ENCODE measurements around the gene SKAP2.

Gene SKAP2

DNA sequence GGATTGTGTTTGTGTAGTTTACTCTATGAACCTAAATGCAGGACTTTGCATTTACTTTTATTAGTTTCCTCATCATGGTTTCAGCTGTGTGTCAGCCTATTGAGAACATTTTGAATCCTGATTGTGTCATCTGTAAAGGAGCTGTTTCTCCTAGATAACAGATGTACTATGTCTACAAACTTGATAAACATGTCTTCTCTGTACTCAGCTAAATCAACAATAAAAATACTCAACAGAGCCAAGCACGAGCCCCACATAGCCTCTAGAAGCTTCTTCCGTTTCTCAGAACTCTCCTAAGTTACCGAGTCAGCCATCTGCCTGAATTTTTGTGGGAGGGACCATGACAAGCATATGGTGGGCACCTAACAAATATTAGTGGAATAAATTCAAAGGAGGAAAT lies 234.7 kb downstream of the SKAP2 start:
- no peak for DNase-seq

DNA sequence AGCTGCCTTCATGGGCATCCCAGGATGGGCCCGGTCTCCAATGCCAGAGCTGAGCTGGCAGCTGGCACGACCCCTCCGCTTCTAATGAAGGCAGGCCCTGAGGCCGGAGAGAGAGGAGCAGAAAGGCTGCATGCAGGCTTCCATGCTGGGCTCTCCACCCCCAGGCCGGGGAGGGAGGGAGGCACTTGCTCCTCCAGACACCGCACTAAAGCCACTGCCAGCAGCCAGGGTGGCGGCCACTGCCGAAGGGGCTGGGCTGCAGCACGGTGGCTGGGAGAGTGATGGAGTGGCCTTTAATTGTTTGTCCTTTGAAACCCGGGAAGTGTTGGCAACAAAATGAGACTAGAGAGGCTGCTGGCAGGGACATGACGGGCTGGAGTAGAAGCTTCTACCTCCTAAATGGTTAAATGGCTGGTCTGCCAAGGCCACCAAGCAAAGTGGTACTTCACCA lies 236.5 kb downstream of the SKAP2 start:
- DNase-seq: no peak

DNA sequence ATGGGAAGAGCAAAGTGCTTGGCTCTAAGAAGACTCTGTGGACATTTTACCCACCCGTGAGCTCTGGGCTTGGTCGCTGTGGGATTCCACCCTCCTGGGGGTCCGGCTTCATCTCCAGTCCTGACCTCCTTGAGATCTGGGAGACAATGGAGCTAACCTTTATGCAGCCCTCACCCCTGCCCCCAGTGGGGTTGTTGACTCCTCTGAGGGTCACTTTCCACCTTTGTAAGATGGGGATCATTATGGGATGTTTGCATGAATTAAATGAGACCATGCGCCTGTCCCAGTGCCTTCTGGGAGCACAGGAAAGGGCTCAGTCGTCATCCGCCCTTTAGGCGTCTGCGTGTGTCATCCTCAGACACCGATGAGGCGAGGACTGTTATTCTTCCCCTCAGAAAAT lies 237.2 kb downstream of the SKAP2 start:
- DNase-seq: no peak

DNA sequence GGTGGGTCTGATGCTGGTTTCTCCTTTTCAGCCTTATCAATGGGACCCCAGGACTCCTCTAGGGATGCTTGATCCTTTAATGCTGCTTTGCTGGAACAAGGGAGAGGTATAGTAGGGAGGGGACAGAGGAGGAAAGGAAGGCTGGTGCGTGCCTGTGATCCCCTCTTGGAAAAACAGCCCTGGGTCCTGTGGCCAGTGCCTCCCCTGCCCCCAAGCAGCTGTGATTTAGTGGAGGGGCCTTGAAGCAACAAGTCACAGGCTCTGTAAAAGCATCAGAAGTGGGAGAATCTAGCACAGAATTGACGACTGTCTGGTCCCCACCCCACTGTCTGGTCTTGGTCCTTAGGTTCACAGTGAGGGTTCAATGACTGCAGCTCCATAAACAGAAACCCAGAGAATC lies 237.7 kb downstream of the SKAP2 start:
- no peak for DNase-seq

DNA sequence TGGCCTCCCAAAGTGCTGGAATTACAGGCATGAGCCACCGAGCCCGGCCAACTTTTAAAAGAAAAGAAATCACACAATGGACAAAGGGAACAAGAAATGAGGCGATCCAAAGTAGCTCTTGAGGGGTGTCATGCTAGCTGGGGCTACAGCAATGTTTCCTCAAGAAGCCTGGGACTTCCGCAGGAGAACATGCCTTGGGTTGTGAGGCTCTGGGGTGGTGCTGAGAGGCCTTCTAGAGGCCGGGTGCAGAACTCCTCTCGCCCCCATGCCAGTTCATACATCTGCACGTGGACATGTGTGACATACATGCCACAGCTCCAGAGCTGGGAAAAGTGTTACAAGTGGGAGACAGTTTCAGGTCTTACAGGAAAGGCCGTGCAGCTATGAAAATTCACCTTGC lies 238.2 kb downstream of the SKAP2 start:
- no peak for DNase-seq

DNA sequence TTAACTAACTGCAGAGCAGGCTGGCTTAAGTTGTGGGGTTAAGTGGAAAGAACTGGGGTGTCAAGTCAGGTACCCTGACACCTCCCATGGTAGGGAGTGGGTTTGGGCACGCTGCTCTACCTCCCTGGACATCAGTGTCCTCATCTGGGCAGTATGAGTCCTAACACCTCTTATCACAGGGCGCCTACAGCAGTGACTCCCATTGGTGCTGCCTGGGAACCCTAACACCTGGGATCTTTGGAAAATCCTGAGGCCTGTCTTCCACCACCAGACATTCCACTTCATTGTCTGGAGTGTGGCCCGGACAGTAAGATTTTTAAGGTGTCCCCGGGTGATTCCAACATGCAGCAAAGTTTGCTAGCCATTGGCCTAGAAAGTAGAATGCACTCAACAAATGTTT lies 239.1 kb downstream of the SKAP2 start:
- DNase-seq: no peak

DNA sequence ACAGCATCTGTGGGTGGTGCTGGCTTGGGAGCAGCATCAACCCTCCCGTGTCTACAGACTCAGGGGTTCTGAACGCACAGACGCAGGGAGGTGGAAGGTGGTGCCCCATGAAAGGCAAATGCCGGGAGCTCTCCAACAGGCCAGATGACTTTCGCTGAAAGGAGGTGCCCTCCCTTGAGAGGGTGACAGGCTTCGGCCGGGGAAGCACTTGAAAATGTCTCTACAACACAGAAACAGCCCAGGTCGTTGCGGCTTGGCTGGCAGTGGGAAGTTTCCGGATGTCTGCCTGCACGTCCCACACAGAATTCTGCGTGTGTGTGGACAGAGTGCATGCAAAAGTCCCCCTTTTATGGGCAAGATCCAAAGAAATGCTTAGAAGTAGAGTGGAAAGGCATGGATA lies 239.6 kb downstream of the SKAP2 start:
- no peak for DNase-seq

DNA sequence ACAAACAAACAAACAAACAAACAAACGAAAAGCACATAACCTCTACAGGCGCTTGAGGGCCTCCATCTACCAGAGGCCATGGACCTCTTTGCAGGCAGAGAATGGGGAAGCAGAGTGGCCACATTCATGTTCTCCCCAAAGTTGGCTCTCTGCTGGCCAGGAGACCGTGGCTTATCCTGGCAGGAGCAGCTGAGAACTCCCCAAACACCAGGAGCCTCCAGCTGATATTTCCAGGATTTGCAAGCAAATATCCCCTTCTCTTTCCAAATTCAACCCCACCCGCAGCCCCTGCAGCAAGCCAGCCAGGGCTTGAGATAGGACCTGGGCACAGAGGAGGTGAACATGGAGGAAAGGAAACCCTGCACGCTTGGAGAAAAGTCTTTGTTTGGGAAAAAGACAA lies 240.0 kb downstream of the SKAP2 start:
- no peak for DNase-seq

DNA sequence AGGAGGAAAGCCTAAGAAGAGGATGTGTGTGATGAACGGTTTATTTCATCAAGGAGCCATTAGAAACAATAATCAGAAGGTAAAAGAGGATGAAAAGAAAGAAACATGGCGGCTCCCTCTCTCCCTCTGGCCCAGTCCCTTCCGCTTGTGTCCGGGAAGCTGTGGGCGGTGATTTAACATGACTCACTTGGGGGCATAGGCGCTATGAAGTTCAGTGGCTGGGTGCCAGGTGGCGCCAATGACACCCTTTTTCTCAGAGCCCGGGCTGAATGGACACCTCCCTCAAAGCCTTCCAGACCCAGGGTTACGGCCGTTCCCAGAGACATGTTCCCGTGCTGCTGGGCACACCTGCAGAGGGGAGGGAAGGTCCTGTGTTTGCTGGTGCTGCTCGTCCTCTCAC lies 244.0 kb downstream of the SKAP2 start:
- no peak for DNase-seq

DNA sequence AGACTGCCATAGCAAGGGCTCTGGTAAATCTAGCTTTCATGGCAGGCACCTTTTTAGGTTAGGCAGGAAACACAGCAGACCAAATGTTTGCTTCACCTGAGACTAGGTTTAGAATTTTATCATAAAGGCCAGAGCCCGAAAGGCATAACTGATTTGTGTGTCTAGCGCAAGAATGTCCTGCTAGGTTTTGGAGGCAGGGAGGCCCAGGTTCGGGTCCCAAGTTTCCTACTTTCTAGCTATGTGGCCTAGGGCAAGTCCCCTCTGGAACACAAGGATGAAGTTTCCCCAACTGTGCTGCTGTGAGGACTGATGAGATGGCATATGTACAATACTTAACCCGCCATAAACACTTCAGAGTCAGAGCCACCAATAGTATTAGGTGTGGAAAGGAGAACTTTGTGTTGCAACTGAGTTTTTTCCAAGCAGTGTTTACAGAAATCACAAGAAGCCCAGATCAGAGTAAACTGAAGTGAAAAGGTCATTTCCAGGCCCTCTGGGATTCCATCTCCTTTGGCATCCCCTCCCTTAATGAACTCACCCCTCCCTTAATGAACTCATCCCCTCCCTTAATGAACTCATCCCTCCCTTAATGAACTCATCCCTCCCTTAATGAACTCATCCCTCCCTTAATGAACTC lies 244.9 kb downstream of the SKAP2 start:
- DNase-seq: no peak

DNA sequence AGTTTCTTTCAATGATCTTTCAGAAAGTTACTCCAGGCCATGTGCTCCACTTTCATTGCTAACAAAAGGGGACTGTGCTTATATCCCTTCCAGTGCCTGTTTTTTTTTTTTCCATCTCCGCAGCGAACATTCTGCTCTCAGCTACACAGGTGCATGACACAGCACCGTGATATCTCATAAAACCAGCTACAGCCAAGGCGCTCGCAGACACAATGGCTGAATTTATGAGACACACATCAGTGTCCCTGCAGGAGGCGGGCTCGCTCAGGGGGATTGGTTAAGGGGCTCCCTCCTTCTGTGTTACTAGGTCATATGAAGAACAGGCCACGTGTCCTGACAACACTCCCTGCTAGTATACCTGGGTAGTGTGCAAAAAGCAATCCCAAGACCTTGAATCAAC lies 245.5 kb downstream of the SKAP2 start:
- no peak for DNase-seq

DNA sequence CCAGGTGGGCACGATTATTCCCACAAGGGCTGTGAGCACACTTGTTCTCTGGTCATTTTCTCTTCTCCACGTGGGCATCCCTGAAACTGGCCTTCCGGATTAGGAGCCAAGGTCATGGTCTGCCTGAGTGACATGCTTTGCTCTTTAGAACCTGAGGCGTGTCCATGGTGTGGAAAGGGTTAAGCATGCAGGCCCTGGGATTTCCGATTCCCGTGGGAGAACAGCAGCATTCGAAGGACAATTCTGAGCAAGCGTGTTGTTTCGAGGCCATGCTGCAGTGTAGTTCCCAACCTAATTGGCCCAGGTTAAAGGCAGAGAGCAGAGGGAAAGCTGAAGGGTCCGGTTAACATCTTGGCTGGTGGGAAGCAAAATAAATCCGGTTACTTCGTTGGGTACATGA lies 245.9 kb downstream of the SKAP2 start:
- DNase-seq: no peak
